GM19395 (cell line): ENCODE measurements around the gene ADH7.
"Not testable (repeated sequence)": the region's sequence is repeated elsewhere in the genome, so short reads cannot be mapped to it uniquely, and the experiment has no call there.

Experiments used
- ATAC-seq: cut with Tn5 transposase; IDR thresholded peaks from one replicate; pipeline ENCODE4 v1.9.1; 2021; ENCODE audit warnings: mild to moderate bottlenecking, moderate library complexity; ENCODE audit not compliant: unreplicated experiment

ADH7 gene

DNA sequence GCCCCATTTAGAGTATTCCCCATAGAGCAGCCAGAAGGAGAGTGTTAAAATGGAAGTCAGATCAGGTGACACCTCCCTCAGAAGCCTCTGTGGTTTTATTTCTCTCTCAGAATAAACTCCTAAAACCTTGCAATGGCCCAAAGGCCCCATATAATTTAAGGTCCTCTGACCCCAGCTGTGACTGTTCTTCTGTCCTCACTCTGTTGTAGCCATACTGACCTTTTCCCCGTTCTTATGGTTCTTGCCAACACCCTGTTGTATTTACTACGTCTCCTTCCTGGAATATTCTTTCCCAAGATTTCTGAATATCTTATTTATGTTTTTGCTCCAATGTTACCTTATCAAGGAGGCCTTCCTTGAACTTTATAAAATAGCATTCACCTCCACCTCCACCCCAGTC lies 18.0 kb downstream of the ADH7 start:
- no peak for ATAC-seq

DNA sequence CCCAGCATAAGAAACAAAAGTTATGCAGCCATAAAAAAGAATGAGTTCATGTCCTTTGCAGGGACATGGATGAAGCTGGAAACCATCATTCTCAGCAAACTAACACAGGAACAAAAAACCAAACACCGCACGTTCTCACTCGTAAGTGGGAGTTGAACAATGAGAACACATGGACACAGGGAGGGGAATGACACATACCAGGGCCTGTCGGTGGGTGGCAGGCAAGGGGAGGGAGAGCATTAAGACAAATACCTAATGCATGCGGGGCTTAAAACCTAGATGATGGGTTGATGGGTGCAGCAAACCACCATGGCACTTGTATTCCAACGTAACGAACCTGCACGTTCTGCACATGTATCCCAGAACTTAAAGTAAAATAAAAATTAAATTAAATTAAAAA lies 19.4 kb downstream of the ADH7 start:
- not testable (repeated sequence) for ATAC-seq

DNA sequence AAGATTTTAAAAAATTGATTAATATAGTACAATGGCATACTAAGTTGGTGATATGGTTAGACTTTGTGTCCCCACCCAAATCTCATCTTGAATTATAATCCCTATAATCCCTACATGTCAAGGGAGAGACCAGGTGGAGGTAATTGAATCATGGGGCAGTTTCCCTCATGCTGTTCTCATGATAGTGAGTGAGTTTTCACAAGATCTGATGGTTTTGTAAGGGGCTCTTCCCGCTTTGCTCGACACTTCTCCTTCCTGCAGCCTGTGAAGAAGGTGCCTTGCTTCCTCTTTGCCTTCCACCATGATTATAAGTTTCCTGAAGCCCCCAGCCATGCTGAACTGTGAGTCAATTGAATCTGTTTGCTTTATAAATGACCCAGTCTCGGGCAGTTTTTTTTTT lies 20.2 kb downstream of the ADH7 start:
- ATAC-seq = not testable (repeated sequence)

DNA sequence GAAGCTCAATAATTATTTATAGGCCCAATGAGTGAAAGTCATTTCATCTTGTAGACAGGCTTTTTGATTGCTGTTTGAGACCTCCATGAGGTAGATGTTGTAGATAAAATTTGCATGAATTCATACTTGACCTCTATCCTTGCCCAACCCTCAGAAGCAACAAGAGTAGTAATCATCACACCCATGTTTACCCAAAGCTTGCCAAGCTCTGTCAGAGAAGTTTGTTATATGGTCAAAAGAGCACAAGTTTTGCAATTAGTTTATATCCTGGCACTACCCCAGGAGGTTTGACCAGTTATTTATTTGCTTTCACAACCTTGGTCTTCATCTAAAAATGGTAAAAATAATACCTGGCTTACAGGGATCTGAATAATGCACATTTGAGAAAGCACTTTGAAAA lies 20.7 kb downstream of the ADH7 start:
- ATAC-seq = no peak

DNA sequence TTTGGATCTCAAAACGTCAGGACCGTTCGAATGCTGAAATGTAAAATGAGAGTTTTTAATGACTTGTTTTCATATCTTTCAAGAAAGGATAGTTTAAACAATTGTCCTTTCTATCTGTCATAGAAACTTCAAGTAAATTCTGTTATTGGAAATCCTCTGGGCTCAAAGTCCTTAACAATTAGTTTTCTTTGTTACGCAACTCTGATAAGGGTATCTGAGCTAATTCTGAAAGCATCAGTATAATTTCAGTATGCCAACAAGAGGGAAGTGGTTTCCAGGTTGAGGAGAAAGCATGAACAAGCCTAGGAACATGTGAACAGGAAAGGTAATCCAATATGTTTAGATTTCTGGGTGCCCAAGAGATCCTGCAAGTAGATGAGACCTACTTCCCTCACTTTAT lies 22.0 kb downstream of the ADH7 start:
- ATAC-seq = no peak

DNA sequence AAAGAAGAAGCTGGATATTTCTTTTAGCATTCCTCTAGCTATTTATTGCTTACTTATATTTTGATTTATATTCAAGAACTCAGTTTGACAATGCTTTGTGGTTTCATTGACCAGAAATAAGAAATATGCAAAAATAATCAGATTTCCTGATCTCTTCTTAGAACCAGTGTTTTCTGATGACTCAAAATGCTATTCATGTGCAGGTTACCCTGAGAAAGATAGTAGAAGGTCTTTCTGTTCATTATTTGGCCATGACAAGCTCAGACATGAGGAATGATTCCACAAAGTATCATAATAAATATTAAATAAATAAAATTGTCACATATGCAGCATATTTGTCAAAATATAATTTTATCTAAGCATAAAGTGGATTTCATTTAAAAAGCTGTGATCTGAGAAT lies 24.1 kb downstream of the ADH7 start:
- ATAC-seq = no peak

DNA sequence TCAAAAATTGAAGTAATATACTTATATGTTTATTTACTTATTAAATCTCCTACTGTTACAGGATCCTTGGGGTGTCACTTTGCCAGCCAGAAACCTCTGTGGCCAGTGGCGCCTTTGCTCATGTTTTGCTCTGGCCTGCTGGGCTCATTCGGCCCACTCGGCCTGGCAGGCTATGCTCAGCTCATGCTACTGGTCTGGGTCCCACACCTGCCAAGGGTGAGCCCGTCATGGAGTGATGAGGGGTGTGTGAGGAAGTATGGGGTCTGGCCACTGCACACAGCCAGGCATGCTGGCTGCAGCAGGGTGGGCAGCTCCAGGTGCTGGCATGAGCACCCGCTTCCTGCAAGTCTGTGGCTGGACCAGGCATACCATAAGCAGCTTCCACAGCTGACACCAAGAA lies 25.1 kb downstream of the ADH7 start:
- ATAC-seq = no peak

DNA sequence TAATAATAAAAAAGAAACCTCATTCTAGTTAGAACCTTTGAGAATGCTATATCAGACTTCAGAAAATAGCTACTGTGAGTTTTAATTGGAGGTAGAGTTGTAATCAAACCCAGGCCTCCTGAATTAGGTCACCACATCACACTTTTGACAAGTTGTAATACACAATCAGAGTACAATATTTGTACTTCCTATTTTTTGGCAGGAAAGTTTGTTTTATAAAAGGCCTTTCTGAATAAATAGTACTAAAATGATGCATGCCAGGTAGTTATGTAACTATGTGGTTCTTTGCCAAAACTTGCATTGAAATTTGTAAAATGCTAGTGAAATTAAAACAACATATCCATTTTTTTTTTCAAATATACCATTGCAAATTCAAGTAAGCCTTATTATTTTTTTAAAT lies 26.8 kb downstream of the ADH7 start:
- ATAC-seq = no peak

DNA sequence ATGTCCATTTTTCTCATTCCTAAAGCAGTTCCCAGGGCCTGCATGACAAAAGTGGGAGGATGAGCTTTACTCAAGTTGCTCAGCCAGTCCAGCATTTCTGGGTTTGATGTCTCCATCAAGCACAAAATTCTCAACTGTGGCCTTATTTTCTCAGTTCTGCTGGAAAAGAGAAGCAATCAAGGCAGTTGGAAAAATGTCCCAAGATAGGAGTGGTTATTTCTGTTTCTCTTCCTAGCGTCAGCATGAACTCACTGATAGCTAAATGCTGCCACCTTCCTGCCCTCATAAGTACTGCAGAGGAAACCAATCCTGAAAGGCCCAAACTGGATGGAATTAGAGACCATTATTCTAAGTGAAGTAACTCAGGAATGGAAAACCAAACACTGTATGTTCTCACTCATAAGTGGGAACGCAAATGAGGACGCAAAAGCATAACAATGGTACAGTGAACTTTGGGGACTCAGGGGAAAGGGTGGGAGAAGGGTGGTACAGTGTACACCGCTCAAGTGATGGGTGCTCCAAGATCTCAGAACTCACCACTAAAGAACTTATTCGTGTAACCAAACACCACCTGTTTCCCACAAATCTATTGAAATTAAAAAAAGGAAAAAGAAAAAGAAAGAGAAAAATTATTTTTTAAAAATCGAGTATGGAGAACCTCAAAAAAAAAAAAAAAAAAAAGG lies 29.6 kb downstream of the ADH7 start:
- peak; percentile 16 for ATAC-seq

DNA sequence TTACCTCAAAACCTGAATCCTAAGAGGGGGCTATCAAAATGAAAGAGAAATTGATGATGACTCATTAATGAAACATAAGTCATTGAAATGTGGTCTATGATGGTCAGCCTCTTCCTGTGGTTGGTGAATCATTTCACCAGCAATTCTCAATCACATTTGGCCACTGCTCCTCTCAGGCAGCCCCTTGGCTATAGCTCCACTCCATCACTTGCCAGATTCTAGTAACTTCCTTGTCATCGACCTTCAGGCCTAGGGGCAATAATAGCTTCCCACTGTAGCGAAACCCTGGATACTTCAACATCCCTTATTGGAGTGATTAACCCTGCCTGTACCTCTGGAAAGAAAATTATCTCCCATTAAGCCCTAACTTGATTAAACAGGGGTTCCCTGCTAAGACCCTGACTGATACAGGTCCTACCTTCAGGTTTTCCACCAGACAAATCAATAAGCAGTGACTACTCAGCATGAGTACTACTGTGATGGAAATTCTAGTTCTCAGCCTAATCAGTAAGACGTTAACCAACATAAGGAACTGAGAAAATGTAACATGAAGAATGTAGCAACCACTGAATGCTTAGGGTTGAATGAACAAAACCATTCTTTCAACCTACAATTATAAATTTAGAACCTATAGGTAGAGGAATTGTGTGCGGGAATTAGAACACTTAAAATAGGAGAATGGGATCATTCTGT lies 30.4 kb downstream of the ADH7 start:
- peak; percentile 89 for ATAC-seq

DNA sequence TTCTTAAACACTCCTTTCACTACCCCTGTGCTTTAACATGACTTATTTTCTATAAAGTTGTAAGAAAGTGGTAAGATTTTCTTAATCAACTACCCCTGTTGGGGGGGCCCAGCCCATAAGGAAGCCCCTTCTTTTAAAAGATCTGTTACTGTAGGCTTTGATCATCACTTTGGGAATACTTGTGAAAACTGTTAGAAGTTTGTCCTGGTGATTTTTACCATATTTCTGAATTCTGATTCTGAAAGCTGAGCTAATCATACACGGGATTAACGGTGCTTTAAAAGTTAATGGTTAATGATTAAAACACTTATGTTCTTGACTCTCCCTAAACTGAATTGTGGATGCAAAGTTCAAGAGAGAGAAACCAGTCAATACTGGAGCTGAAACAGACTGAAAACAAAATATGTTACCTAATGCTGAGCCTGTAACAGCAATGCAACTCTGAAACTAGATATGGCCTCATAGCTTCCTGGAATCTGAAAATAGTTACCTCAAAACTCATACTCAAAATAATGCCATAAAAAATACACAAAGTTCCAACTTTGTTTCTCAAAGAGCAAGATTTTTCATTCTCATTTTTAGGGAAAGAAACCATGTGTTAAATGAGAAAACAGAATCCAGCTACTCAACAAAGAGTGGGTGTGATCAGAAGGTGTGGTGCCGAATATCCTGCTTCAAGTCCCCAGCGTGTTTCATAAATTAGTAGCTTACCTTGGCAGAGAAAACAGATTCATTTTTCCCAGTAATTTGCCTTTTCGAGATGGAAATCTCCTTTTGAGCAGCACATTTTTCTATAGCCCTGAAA lies 31.6 kb downstream of the ADH7 start:
- ATAC-seq = peak; percentile 74

DNA sequence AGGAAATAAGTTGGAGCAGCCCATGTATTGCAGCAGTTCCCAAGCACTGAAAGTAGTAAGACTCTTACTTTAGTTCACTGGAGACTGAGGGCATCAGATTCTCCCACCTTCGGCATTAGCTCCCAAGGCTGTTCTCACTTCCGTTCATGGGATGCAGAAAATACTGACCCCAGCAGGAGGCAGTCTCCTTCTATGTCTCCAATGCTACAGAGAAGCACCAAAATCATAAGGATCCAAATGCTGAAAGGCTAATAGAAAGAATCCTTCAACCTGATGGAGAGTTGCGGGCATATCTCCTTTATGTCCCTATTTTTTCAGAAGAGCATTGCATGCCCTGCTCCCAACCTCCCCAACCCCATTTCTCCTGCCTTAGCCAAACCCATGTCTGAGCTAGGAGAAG lies 32.4 kb downstream of the ADH7 start:
- no peak for ATAC-seq

DNA sequence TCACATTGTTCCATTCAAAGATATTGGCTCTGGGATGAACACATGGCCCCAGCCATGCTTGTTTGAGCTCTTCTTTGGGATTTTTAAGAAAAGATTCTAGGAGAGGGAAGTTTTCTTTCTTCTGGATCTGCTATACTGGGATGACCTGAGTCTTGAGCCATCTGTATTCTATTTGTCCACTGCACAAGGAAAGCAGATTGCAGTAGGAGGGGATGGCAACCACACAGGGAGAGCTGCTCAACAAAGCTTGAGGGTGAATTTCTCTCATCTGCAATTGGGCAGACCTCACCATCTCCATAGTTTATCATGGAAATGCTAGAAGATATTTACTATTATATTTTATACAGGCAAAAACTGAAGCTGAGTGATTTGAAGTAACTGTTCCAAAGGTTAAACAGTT lies 34.3 kb downstream of the ADH7 start:
- no peak for ATAC-seq

DNA sequence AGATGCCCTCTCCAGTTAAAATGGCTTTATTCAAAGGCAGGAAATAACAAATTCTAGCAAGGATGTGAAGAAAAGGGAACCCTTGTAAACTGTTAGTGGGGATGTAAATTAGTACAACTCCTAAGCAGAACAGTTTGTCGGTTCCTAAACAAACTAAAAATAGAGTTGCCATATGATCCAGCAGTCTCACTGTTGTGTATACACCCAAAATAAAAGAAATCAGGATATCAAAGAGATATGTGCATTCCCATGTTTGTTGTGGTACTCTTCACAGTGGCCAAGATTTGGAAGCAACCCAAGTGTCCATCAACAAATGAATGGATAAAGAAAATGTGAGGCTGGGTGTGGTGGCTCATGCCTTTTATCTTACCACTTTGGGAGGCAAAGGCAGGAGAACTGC lies 36.1 kb downstream of the ADH7 start:
- ATAC-seq = no peak

DNA sequence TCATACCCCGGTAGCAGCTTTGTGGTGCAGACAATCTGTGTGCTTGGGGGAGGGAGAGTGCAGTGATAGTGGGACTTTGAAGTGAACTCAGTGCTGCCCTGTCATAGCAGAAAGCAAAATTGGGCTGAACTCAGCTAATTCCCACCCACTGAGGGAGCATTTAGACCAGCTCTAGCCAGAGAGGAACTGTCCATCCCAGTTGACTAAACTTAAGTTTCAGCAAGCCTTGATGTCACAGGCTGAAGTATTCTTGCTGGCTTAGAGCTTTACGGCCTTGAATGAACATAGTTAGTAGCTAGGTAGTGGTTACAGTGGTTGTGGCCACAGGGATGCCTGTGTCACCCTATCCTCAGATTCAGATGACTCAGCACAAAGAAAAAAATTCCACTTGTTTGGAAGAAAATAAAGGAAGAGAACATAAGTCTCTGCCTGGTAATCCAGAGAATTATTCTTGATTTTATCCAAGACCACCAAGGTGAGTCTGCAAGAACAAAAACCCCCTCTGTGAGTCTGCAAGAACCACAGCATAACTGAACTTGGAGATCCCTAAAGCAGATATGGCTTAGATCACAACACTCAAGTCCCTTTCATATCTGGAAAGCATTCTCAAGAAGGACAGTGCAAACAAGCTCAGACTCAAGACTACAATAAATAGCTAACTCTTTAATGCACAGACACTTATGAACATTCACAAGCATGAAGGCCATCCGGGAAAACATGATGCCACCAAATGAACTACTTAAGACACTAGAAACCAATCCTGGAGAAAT lies 39.4 kb downstream of the ADH7 start:
- no peak for ATAC-seq

DNA sequence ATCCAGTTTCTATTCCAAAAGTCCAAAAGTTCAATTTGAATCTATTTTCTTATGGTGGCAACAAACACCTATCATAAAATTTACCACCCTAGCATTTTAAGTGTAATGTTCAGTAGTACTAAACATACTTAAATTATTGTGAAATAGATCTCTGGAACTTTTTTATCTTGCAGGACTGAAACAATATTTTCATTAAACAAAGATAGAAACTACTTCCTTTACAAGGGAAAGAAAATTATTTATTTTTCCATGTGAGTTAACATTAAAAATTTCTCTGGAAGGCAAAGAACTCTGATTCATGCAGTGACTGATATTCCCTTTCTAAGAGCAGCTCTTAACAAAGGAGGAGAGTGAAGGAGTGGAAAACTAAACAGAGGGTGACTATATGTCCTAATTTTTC lies 40.2 kb downstream of the ADH7 start:
- ATAC-seq = no peak

DNA sequence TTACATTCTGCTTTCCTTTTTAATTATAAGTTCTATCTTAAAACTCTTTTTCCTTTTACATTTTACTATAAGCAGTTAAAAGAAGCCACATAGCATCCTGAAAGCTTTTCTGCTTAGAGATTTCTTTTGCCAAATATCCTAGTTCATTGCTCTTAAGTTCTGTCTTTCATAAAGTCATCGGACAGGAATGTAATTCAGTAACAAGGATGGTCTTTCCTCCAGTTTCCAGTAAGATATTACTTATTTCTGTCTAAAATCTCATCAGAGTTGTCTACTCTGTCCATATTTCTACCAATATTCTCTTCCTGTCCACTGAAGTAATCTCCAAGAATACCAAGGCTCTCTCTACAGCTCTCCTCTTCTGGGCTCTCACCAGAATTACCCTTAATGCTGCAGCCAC lies 45.1 kb downstream of the ADH7 start:
- no peak for ATAC-seq

DNA sequence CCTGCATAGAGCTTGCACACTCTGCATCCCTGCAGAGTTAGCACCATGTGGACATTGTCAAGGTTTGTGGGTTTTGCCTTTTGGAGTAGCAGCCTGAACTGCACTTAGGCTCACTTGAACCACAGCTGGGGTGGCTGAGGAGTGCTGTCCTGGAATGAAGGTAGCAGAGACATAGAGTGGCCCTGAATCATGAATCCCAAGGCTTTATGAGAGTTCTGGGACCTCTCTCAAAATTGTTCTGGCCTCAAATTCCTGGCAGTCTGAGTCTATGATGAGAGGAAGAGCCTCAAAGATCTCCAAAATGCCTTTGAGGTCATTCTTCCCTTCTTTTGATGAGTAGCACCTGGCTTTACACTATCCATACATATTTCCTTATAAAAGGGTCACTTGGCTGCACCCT lies 45.5 kb downstream of the ADH7 start:
- no peak for ATAC-seq

DNA sequence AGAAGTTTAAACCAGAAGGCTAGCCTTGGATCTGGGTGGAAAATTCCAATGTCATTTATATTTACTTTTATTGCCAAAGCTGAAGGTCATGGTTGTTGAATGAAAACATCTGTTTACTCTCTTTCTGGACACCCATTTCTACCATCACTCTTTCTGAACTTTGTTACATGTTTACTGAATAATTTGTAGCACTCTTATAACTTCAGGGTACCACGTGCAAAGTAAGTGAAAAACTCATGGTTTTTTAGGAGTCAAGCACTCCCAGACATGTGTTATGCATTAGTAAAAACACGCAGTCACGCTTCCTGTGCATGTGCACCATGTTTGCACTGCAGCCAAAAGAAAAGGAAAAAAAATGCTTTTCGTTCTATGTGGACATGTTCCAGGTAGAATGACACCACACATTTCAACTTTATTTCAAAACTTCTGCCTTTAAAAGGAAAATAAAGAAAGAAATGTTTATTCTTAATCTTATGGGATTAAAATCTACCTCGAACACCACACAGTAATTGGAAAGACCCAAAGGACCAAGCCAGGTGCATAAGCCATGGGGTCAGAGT lies 51.2 kb downstream of the ADH7 start:
- no peak for ATAC-seq

DNA sequence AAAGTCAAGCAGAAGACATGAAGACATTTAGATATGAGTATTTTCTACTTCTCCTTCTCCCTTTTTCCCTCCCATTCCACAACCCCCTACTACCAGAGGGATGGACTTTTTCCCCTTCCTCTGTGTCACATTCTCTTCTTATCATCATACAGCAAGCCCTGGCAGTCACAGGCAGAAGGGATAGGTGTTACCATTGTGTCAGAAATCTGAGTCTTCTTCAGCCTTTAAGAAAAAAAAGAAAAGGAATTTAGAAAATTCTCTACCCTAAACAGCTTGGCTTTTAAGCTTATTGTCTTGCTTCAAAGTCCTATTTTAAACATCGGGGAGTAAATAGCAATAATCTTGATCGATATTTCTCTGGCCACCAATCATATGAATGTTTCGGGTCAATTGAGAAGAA lies 51.7 kb downstream of the ADH7 start:
- no peak for ATAC-seq

DNA sequence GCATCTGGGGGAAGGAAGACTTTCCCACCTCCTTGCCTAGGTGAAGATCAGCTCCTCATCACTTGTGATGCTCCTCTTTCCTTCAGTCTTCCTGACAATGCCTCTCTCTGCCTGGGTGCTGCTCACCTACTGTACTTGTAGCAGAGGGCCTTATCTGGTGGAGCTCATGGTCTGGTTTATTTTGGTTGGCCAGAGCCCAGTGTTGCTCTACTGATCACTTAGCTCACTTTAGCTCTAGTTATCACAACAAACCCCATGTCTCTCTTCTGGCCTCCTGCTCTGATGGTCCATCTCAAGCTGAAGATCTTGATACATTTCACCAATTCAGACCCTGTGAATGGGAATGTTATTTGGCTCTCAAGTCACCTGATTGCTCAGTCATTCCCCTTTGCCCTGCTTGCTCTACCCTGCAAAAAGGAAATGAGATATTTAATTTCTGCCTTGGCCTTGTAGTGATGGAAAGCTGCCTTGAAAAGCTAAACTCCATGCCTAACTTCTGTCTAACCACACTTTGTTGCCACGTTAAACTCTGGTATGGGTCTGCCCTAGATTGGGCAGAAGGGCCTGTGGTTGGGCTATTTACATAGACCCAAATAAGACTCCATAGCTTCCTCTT lies 52.3 kb downstream of the ADH7 start:
- ATAC-seq = no peak
